ENCODE data around the gene IQCE. TPM values are rescaled to one million over a fixed set of nuclear protein-coding genes. Genes with fewer than 3 reads are reported as not detected.

IQCE gene
- total RNA-seq, 1 donor from 2014 or later: 25.7 TPM

DNA sequence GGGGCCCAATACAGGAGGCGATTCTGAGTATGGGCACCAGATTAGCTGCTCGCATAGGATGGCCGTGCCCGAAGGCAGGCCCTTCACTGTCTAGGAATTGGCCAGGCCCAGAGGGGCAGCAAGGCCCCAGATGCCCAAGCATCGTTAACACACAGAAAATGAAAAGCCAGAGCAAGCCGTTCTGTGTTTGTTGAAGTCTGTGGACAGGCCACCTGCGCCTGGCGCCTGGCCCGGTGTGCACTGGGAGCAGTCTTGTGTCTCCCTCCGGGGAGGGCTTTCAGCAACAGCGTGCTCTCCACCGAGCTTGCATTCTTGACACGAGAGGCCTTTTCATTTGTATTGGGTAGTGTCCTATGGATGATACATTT, 38.5 kb downstream of the IQCE start:
- H3K27ac Mint-ChIP-seq: no peak overlapping the region
- TF ChIP-seq, protein P1, sequence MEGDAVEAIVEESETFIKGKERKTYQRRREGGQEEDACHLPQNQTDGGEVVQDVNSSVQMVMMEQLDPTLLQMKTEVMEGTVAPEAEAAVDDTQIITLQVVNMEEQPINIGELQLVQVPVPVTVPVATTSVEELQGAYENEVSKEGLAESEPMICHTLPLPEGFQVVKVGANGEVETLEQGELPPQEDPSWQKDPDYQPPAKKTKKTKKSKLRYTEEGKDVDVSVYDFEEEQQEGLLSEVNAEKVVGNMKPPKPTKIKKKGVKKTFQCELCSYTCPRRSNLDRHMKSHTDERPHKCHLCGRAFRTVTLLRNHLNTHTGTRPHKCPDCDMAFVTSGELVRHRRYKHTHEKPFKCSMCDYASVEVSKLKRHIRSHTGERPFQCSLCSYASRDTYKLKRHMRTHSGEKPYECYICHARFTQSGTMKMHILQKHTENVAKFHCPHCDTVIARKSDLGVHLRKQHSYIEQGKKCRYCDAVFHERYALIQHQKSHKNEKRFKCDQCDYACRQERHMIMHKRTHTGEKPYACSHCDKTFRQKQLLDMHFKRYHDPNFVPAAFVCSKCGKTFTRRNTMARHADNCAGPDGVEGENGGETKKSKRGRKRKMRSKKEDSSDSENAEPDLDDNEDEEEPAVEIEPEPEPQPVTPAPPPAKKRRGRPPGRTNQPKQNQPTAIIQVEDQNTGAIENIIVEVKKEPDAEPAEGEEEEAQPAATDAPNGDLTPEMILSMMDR (conservative IDR thresholded peaks at IDR 0.05): no peak
- H3K36me3 Mint-ChIP-seq: peaks cover 22% of the 10 kb centered on the region
- no peaks in the 10 kb centered on the region for H3K27me3 Mint-ChIP-seq
- H3K4me1 Mint-ChIP-seq (ENCODE audit: unreplicated experiment): peaks cover 11% of the 10 kb centered on the region
- H3K4me3 Mint-ChIP-seq: no peak overlapping the region
- no peaks in the 10 kb centered on the region for H3K9me3 Mint-ChIP-seq
- DNase-seq (ENCODE audit: extremely low spot score, unreplicated experiment): no peak

DNA sequence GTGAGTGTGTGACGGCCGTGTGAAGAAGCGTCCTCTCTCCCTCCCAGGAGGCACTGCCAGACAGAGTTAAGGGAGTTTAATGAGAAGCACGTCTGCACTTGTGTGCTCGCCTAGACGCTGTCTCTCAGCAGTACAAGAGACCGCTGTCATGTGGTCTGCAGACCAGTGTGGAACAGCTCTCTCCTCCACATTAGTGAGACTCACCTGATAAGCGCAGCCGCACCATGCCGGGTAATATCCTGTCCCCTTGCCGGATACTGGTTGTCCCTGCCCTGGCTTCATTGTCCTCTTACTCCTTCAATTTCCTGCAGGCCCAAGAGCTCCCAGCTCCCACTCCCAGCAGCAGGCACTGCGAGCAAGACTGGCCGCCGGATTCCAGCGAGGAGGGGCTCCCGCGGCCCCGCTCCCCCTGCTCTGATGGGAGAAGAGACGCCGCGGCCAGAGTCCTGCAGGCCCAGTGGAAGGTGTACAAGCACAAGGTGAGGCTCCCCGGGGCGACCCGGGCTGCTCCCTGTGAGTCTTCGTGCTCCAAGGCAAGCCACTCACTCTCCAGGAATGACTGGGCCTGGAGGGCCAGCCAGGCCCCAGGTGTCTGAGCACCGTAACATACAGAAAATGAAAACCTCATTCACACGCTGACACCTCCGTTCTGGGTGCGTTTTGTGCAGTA, 39.5 kb downstream of the IQCE start:
- Mint-ChIP-seq H3K27me3 (no peaks in the 10 kb centered on the region), H3K9me3 (no peaks in the 10 kb centered on the region), H3K4me3 (no peak overlapping the region), H3K27ac (no peak overlapping the region), H3K4me1 (ENCODE audit: unreplicated experiment) (peaks cover 11% of the 10 kb centered on the region), H3K36me3 (peaks cover 22% of the 10 kb centered on the region)
- TF ChIP-seq, protein P1 (conservative IDR thresholded peaks at IDR 0.05): no peak
- no peak for DNase-seq (ENCODE audit: extremely low spot score, unreplicated experiment)

DNA sequence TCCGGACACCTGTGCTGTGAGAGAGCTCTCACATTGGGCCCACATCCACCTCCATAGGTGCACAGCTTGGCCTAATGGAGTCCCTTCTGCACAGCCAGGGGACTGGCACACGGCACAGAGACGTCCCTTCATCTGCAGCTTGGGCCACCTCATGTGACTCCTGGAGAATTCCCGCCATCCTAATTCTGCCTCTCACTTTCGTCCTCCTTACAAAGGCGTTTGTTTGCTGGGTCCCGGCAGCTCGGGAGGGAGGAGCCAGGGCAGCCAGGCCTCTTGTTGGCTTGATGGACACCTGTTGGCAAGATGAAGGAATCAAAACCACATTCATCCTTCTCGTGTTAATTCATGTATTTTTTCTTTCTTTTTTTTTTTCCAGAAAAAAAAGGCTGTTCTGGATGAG, 42.3 kb downstream of the IQCE start:
- H3K36me3 Mint-ChIP-seq: peaks cover 19% of the 10 kb centered on the region
- TF ChIP-seq, protein P1 (conservative IDR thresholded peaks at IDR 0.05): no peak
- H3K9me3 Mint-ChIP-seq: no peaks in the 10 kb centered on the region
- H3K27me3 Mint-ChIP-seq: no peaks in the 10 kb centered on the region
- no peak for DNase-seq (ENCODE audit: extremely low spot score, unreplicated experiment)
- H3K27ac Mint-ChIP-seq: no peak overlapping the region
- H3K4me1 Mint-ChIP-seq (ENCODE audit: unreplicated experiment): peaks cover 8% of the 10 kb centered on the region
- H3K4me3 Mint-ChIP-seq: no peak overlapping the region

DNA sequence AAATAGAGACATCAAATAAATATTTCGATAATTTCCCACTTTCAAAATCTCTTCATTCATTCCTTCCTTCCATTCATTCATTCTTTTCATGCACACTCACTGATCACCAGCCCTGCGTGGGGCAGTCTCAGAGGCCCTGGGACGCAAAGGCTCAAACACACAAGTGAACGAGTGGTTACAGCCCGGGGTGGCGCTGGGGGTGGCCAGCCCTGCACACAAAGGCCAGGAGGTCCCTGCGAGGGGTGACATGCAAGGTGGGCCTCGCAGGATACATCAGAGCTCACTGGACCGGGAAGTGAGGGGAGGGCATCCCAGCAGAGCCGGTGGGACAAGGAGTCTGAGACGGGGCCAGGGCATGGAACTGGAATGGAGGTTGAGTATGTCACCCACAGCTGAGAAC, 43.1 kb downstream of the IQCE start:
- Mint-ChIP-seq H3K9me3 (no peaks in the 10 kb centered on the region), H3K4me1 (ENCODE audit: unreplicated experiment) (no peaks in the 10 kb centered on the region), H3K36me3 (peaks cover 13% of the 10 kb centered on the region), H3K27me3 (no peaks in the 10 kb centered on the region), H3K27ac (no peak overlapping the region), H3K4me3 (no peak overlapping the region)
- no peak for DNase-seq (ENCODE audit: extremely low spot score, unreplicated experiment)
- TF ChIP-seq, protein P1 (conservative IDR thresholded peaks at IDR 0.05): no peak

DNA sequence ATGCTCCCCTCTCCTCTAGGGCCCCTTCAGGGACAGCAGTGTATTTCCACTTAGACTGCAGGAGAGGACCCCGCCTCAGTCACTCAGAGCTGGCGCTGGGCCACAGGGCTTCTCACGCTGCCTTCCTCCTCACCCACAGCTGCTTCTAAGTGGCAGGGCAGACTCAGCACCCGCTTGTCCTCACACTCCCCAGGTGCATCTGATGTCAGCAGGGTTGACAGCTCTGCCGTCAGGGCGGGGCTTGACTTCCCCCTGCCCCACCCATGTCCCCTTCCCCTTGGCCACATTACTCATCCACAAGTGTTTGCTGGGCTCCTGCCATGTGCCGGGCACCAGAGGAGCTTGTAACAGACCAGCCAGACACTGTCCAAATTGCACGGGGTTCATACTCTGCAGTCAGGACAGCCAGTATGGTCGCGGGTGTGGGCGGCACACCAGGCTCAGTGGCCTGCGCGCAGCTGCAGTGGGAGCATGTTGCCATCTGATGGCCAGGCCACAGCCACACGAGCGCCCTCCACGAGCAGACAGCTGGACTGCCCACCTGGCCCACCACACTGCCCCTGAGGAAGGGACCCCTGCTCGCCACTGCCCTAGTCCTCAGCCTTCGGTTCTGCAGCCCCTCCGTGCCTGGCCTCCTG, 43.7 kb downstream of the IQCE start:
- Mint-ChIP-seq H3K27me3 (no peaks in the 10 kb centered on the region), H3K9me3 (no peaks in the 10 kb centered on the region), H3K36me3 (peaks cover 13% of the 10 kb centered on the region), H3K27ac (no peak overlapping the region), H3K4me3 (no peak overlapping the region), H3K4me1 (ENCODE audit: unreplicated experiment) (peaks cover 2% of the 10 kb centered on the region)
- no peak for DNase-seq (ENCODE audit: extremely low spot score, unreplicated experiment)
- TF ChIP-seq, protein P1 (conservative IDR thresholded peaks at IDR 0.05): no peak
